HG03565 (cell line): ENCODE measurements around the gene STK24.

Experiments
- ATAC-seq: cut with Tn5 transposase; IDR thresholded peaks from one replicate; pipeline ENCODE4 v1.9.1; 2021; ENCODE audit warnings: mild to moderate bottlenecking, moderate library complexity; ENCODE audit not compliant: unreplicated experiment

STK24 gene

GRCh38 chr13:98478189-98479129 lies 98.4 kb downstream of the STK24 start:
- ATAC-seq = peak; percentile 27

- peak; percentile 86 for ATAC-seq
Observed at GRCh38 chr13:98476538-98476966, 100.4 kb downstream of the STK24 start.

- peak; percentile 19 for ATAC-seq
Observed at GRCh38 chr13:98476106-98476505, 100.8 kb downstream of the STK24 start.

GRCh38 chr13:98475522-98475921 lies 101.4 kb downstream of the STK24 start:
- no peak for ATAC-seq

GRCh38 chr13:98474761-98475160 lies 102.1 kb downstream of the STK24 start:
- ATAC-seq = no peak

GRCh38 chr13:98474292-98474691 lies 102.6 kb downstream of the STK24 start:
- no peak for ATAC-seq

- no peak for ATAC-seq
Observed at GRCh38 chr13:98473788-98474144, 103.1 kb downstream of the STK24 start.

- no peak for ATAC-seq
Observed at GRCh38 chr13:98473135-98473787, 103.6 kb downstream of the STK24 start.

- ATAC-seq = no peak
Observed at GRCh38 chr13:98471934-98472333, 105.0 kb downstream of the STK24 start.

GRCh38 chr13:98470920-98471319 lies 106.0 kb downstream of the STK24 start:
- no peak for ATAC-seq

GRCh38 chr13:98468929-98469328 lies 108.0 kb downstream of the STK24 start:
- ATAC-seq = no peak

- ATAC-seq = no peak
Observed at GRCh38 chr13:98468361-98468760, 108.5 kb downstream of the STK24 start.

- ATAC-seq = no peak
Observed at GRCh38 chr13:98467263-98467985, 109.5 kb downstream of the STK24 start.

GRCh38 chr13:98466634-98467236 lies 110.2 kb downstream of the STK24 start:
- no peak for ATAC-seq

GRCh38 chr13:98462946-98463345 lies 114.0 kb downstream of the STK24 start:
- ATAC-seq = no peak

- no peak for ATAC-seq
Observed at GRCh38 chr13:98462241-98462882, 114.5 kb downstream of the STK24 start.

GRCh38 chr13:98461486-98462240 lies 115.2 kb downstream of the STK24 start:
- no peak for ATAC-seq

- ATAC-seq = no peak
Observed at GRCh38 chr13:98460516-98460915, 116.4 kb downstream of the STK24 start.

- no peak for ATAC-seq
Observed at GRCh38 chr13:98459721-98460370, 117.1 kb downstream of the STK24 start.
